Esophagus squamous epithelium (tissue), 5 donors: Measurements from ENCODE around the gene TTC27. TPM values are rescaled to one million over a fixed set of nuclear protein-coding genes. Genes with fewer than 3 reads are reported as not detected.

Experiments
- DNase-seq: peaks from one replicate; lab custom pipeline; 2025; lab: John Stamatoyannopoulos, UW
- H3K27ac ChIP-seq, 4 donors: fragments of 200-600 bp; sonication (generic); one replicate each; pipeline ENCODE4 v1.5.1; 2016 to 2019; ENCODE audit warnings: mild to moderate bottlenecking in 1 of 4
- H3K27me3 ChIP-seq, 4 donors: fragments of 200-600 bp; sonication (generic); 1 replicate in 3 of 4; 2 replicates in 1 of 4; pipeline versions ENCODE4 v1.5.1 to v1.6.0; 2017 to 2021; ENCODE audit warnings: antibody characterized with exemption in 1 of 4
- H3K36me3 ChIP-seq, 3 donors: fragments of 200-600 bp; sonication (generic); one replicate each; pipeline ENCODE4 v1.5.1; 2016 to 2019
- H3K4me1 ChIP-seq, 3 donors: fragments of 200-600 bp; sonication (generic); one replicate each; pipeline ENCODE4 v1.5.1; 2017 to 2019
- H3K4me3 ChIP-seq, 4 donors: fragments of 200-600 bp; sonication (generic); 1 replicate in 3 of 4; 2 replicates in 1 of 4; pipeline ENCODE4 v1.5.1; 2016 to 2019; ENCODE audit warnings: mild to moderate bottlenecking in 2 of 4, moderate library complexity in 1 of 4
- H3K9me3 ChIP-seq, 3 donors: fragments of 200-600 bp; sonication (generic); one replicate each; pipeline ENCODE4 v1.5.1; 2016 to 2019
- POLR2A ChIP-seq, 4 donors: fragments of 450-650 bp; IDR thresholded peaks; one replicate each; pipeline ENCODE4 v1.6.1; 2017; ENCODE audit warnings: antibody characterized with exemption in 4 of 4, mild to moderate bottlenecking in 4 of 4, moderate library complexity in 3 of 4
- WGBS, 2 donors: methylation state at CpG; one replicate each; pipeline ENCODE4 v1.1.5; 2018; 5-methylcytosine and 5-hydroxymethylcytosine counted together
- intact Hi-C: fragments of 100-400 bp; cut with DNase I; formaldehyde crosslinking; loops from one replicate; pipeline ENCODE4 v1.15.0; 2022
- total RNA-seq, 4 donors: library from RNA; depleted of rRNA; stranded (reverse); fragments of >200 nt; gene quantifications; one replicate each; pipeline ENCODE4 v1.1.0, GENCODE V29; 2016
- TF ChIP-seq, protein P1 (sequence below), 6 experiments: fragments of 450-650 bp in 4 of 6; fragments of 200-600 bp in 2 of 6; sonication (generic) in 2 of 6; IDR thresholded peaks; one replicate each; pipeline ENCODE4 v1.5.1; 2016 to 2019; ENCODE audit warnings: antibody characterized with exemption in 6 of 6, mild to moderate bottlenecking in 4 of 6, moderate library complexity in 4 of 6
- donor health status: DM: yes; HTN: yes; CAD: no.

TTC27 gene
- total RNA-seq, 4 donors from 2014 or later: 9.2 to 18.4 (median 16.6) TPM

GRCh38 chr2:32860385-32860784 is 232.5 kb downstream of the TTC27 start:
- Histone ChIP-seq H3K36me3 (no peaks in the 10 kb centered on the region), H3K4me1 (peaks cover 0 to 5% (median 0%) of the 10 kb centered on the region in 3 donors), H3K27me3 (no peaks in the 10 kb centered on the region), H3K27ac (no peak overlapping the region), H3K4me3 (no peak overlapping the region), H3K9me3 (no peaks in the 10 kb centered on the region)
- intact Hi-C loops: no loop called here
- DNase-seq: no peak
- TF ChIP-seq, protein P1, sequence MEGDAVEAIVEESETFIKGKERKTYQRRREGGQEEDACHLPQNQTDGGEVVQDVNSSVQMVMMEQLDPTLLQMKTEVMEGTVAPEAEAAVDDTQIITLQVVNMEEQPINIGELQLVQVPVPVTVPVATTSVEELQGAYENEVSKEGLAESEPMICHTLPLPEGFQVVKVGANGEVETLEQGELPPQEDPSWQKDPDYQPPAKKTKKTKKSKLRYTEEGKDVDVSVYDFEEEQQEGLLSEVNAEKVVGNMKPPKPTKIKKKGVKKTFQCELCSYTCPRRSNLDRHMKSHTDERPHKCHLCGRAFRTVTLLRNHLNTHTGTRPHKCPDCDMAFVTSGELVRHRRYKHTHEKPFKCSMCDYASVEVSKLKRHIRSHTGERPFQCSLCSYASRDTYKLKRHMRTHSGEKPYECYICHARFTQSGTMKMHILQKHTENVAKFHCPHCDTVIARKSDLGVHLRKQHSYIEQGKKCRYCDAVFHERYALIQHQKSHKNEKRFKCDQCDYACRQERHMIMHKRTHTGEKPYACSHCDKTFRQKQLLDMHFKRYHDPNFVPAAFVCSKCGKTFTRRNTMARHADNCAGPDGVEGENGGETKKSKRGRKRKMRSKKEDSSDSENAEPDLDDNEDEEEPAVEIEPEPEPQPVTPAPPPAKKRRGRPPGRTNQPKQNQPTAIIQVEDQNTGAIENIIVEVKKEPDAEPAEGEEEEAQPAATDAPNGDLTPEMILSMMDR (IDR thresholded peaks at IDR 0.05): no peak
- TF ChIP-seq POLR2A (IDR thresholded peaks at IDR 0.05): no peak

DNA sequence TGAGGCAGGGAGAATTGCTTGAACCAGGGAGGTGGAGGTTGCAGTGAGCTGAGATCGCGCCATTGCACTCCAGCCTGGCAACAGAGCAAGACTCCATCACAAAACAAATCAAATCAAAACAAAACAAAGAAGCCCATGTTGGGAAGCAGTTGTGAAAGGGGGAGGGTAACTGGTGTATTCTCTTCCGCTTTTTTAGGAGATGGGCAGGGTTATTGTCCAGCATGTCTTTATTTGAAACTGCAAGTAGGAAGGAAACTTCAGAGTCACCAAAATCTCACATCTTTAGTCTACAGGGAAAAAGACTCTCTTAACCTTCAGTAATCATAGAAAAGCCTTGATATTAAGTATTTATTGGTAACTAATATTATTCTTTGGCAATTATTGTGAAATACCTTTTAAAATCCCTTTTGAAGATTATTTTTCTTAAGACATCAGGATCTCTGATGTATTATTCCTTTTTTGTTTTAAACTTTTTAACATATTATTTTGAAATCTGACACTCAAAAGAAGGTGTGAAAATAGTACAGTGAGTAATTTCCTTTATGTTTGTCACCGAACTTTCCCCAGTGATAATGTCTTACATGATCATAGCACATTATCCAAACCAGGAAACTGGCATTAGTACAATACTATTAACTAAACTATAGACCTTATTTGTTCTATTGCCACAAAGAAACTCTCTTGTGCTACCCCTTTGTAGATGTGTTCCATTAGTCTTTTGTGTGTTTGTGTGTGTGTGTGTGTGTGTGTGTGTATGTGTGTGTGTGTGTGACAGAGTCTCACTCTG is 234.6 kb downstream of the TTC27 start:
- H3K4me3 ChIP-seq: no peak overlapping the region
- TF ChIP-seq, protein P1 (IDR thresholded peaks at IDR 0.05): no peak
- no peak for TF ChIP-seq POLR2A (IDR thresholded peaks at IDR 0.05)
- WGBS, 2 donors: 74 to 77% methylated on average over 4 of the region's 4 CpGs
- no peaks in the 10 kb centered on the region for H3K36me3 ChIP-seq
- no peaks in the 10 kb centered on the region for H3K9me3 ChIP-seq
- H3K4me1 ChIP-seq: peaks cover 0 to 10% (median 0%) of the 10 kb centered on the region in 3 donors
- intact Hi-C loops: no loop called here
- no peak for DNase-seq
- no peak overlapping the region for H3K27ac ChIP-seq
- H3K27me3 ChIP-seq: no peaks in the 10 kb centered on the region

DNA sequence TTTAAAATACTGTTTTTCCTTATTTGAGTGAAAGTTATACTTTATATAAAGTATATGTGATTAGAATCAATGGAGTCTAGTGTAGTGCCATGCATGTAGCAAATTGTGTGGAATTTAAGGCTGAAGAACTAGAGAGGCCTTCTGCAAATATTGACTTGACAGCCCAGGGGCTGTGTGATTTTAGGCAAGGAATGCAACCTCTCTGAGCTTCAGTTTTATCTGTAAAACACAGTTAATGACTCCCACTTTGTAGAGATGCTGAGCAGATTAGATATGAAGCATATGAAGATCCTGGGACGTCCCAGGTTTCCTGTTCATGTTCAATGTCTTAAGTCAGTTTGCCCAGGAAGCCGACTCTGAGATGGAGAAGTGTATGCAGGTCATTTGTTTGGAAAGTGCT is 235.5 kb downstream of the TTC27 start:
- TF ChIP-seq, protein P1 (IDR thresholded peaks at IDR 0.05): no peak
- TF ChIP-seq POLR2A (IDR thresholded peaks at IDR 0.05): no peak
- intact Hi-C loops: no loop called here
- Histone ChIP-seq H3K9me3 (no peaks in the 10 kb centered on the region), H3K4me3 (no peak overlapping the region), H3K27ac (no peak overlapping the region), H3K27me3 (no peaks in the 10 kb centered on the region), H3K4me1 (peaks cover 0 to 10% (median 0%) of the 10 kb centered on the region in 3 donors), H3K36me3 (no peaks in the 10 kb centered on the region)
- 92 to 94% methylated on average over 2 of the region's 2 CpGs for WGBS, 2 donors
- no peak for DNase-seq

DNA sequence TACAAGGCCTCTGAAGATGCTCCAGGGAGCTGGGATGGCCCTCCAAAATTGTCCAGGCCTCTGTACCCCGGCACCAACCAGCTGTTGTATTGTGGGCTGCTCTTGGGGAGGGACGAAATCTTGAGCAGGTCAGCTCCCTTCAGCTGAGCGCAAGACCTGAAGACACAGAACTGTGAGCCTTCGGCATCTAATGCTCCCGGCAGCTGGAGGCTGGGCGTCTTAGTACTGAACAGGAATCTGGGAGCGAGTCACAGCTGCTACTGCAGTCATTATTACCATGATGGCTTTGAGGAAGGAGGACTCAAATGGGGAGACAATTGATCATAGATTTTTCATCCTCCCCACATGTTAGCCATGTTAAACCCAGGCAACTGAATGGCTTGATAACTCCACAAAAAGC is 236.0 kb downstream of the TTC27 start:
- Histone ChIP-seq H3K27me3 (no peaks in the 10 kb centered on the region), H3K4me3 (no peak overlapping the region), H3K27ac (no peak overlapping the region), H3K9me3 (no peaks in the 10 kb centered on the region), H3K36me3 (no peaks in the 10 kb centered on the region), H3K4me1 (peaks cover 0 to 10% (median 0%) of the 10 kb centered on the region in 3 donors)
- WGBS, 2 donors: 77 to 90% methylated on average over 5 to 7 of the region's 7 CpGs
- intact Hi-C loops: no loop called here
- TF ChIP-seq, protein P1 (IDR thresholded peaks at IDR 0.05): no peak
- no peak for TF ChIP-seq POLR2A (IDR thresholded peaks at IDR 0.05)
- no peak for DNase-seq

- Histone ChIP-seq H3K27ac (no peak overlapping the region), H3K4me1 (peaks cover 0 to 10% (median 0%) of the 10 kb centered on the region in 3 donors), H3K27me3 (no peaks in the 10 kb centered on the region), H3K4me3 (no peak overlapping the region), H3K9me3 (no peaks in the 10 kb centered on the region), H3K36me3 (no peaks in the 10 kb centered on the region)
- WGBS, 2 donors: 43 to 45% methylated on average over 7 of the region's 7 CpGs
- TF ChIP-seq, protein P1 (IDR thresholded peaks at IDR 0.05): no peak
- TF ChIP-seq POLR2A (IDR thresholded peaks at IDR 0.05): no peak
- no peak for DNase-seq
- intact Hi-C loops: no loop called here
These were observed 236.7 kb downstream of the TTC27 start for GRCh38 chr2:32864334-32865111.
